RWPE2 (cell line): Measurements from ENCODE around the gene BBS9.

Experiments used
- ATAC-seq: fragments of 200-7000 bp; cut with Tn5 transposase; 3 replicates; pipeline ENCODE4 v1.9.1; 2021; ENCODE audit warnings: low read depth
- DNase-seq: peaks from one replicate; pipeline ENCODE4 v3.0.0-alpha.2; 2020; ENCODE audit warnings: low spot score
- H3K27ac ChIP-seq: fragments of 450-650 bp; 2 replicates; pipeline ENCODE4 v1.5.1; 2017; ENCODE audit warnings: mild to moderate bottlenecking; ENCODE audit not compliant: poor library complexity, severe bottlenecking
- H3K27me3 ChIP-seq: fragments of 250-450 bp; sonication (Bioruptor Pico); 2 replicates; pipeline ENCODE4 v1.5.1; 2021; ENCODE audit warnings: mild to moderate bottlenecking, moderate library complexity; ENCODE audit not compliant: insufficient read depth, poor library complexity, severe bottlenecking
- H3K36me3 ChIP-seq: fragments of 250-450 bp; sonication (Bioruptor Pico); 2 replicates; pipeline ENCODE4 v1.5.1; 2020; ENCODE audit warnings: low read depth, mild to moderate bottlenecking, moderate library complexity
- H3K4me1 ChIP-seq: fragments of 250-450 bp; sonication (Bioruptor Pico); 2 replicates; pipeline ENCODE4 v1.5.1; 2021; ENCODE audit warnings: mild to moderate bottlenecking, moderate library complexity; ENCODE audit not compliant: insufficient read depth, poor library complexity, severe bottlenecking
- H3K4me3 ChIP-seq: fragments of 250-450 bp; sonication (Bioruptor Pico); 2 replicates; pipeline ENCODE4 v1.5.1; 2021; ENCODE audit warnings: mild to moderate bottlenecking, moderate library complexity; ENCODE audit not compliant: severe bottlenecking
- H3K9me3 ChIP-seq: fragments of 250-450 bp; sonication (Bioruptor Pico); 2 replicates; pipeline ENCODE4 v1.5.1; 2021; ENCODE audit warnings: mild to moderate bottlenecking, moderate library complexity; ENCODE audit not compliant: severe bottlenecking
- CTCF ChIP-seq: fragments of 450-650 bp; IDR thresholded peaks from one replicate; pipeline ENCODE4 v1.5.1; 2017; ENCODE audit warnings: mild to moderate bottlenecking, moderate library complexity; ENCODE audit not compliant: poor library complexity, severe bottlenecking

The BBS9 gene

GRCh38 chr7:33530664-33531063, 401.3 kb downstream of the BBS9 start:
- H3K9me3 ChIP-seq = no peaks in the 10 kb centered on the region
- no peak overlapping the region for H3K27ac ChIP-seq
- H3K27me3 ChIP-seq = no peaks in the 10 kb centered on the region
- H3K36me3 ChIP-seq = no peaks in the 10 kb centered on the region
- DNase-seq (no peak), ATAC-seq (no peak)
- no peak overlapping the region for H3K4me3 ChIP-seq
- peaks cover 8% of the 10 kb centered on the region for H3K4me1 ChIP-seq
- no peak for TF ChIP-seq CTCF

GRCh38 chr7:33531888-33532287, 402.5 kb downstream of the BBS9 start:
- no peaks in the 10 kb centered on the region for H3K36me3 ChIP-seq
- H3K4me3 ChIP-seq = no peak overlapping the region
- H3K4me1 ChIP-seq = peaks cover 8% of the 10 kb centered on the region
- no peak for DNase-seq
- H3K27ac ChIP-seq = no peak overlapping the region
- no peaks in the 10 kb centered on the region for H3K9me3 ChIP-seq
- TF ChIP-seq CTCF = no peak
- no peak for ATAC-seq
- no peaks in the 10 kb centered on the region for H3K27me3 ChIP-seq

GRCh38 chr7:33534833-33535232, 405.5 kb downstream of the BBS9 start:
- no peaks in the 10 kb centered on the region for H3K4me1 ChIP-seq
- no peaks in the 10 kb centered on the region for H3K9me3 ChIP-seq
- no peaks in the 10 kb centered on the region for H3K27me3 ChIP-seq
- H3K36me3 ChIP-seq = no peaks in the 10 kb centered on the region
- ATAC-seq (no peak), DNase-seq (no peak)
- no peak overlapping the region for H3K27ac ChIP-seq
- TF ChIP-seq CTCF = no peak
- no peak overlapping the region for H3K4me3 ChIP-seq

GRCh38 chr7:33535989-33536388, 406.6 kb downstream of the BBS9 start:
- no peak for ATAC-seq
- no peak for TF ChIP-seq CTCF

GRCh38 chr7:33536398-33537103, 407.2 kb downstream of the BBS9 start:
- no peak overlapping the region for H3K4me3 ChIP-seq
- H3K27ac ChIP-seq = no peak overlapping the region
- no peaks in the 10 kb centered on the region for H3K27me3 ChIP-seq
- no peaks in the 10 kb centered on the region for H3K4me1 ChIP-seq
- no peaks in the 10 kb centered on the region for H3K9me3 ChIP-seq
- ATAC-seq = no peak
- TF ChIP-seq CTCF = no peak
- DNase-seq = no peak
- no peaks in the 10 kb centered on the region for H3K36me3 ChIP-seq

More at GRCh38 chr7:33535989-33536388, 406.6 kb downstream of the BBS9 start:
- Histone ChIP-seq H3K4me1 (no peaks in the 10 kb centered on the region), H3K9me3 (no peaks in the 10 kb centered on the region), H3K36me3 (no peaks in the 10 kb centered on the region), H3K27ac (no peak overlapping the region), H3K4me3 (no peak overlapping the region), H3K27me3 (no peaks in the 10 kb centered on the region)
- no peak for DNase-seq
